ENCODE results near the gene OPRL1.

DNA sequence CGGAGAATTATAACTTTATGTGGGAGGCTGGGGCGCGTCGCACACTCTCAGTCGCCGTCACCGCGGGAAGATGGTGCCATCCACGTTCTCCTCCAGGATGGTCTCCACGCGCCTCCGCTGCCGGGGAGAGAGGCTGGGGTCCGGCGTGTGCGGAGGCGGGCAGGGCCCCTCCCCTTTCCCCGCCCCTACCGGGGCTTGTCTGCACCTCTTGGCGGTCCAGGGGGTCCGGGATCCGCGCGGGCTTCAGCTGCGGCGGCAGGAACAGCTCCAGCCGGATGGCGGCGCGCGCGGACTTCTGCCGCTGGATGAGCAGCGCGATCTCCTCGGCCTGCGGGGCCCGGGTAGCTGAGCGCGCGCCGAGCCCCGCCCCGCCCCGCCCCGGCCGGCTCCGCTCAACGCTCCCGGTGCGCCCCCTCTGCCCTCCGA, 3.5 kb downstream of the OPRL1 start:
- TF ChIP-seq EZH2phosphoT487 (conservative IDR thresholded peaks at IDR 0.05; ENCODE audit: low read length): no peak
- TF ChIP-seq, protein P1, sequence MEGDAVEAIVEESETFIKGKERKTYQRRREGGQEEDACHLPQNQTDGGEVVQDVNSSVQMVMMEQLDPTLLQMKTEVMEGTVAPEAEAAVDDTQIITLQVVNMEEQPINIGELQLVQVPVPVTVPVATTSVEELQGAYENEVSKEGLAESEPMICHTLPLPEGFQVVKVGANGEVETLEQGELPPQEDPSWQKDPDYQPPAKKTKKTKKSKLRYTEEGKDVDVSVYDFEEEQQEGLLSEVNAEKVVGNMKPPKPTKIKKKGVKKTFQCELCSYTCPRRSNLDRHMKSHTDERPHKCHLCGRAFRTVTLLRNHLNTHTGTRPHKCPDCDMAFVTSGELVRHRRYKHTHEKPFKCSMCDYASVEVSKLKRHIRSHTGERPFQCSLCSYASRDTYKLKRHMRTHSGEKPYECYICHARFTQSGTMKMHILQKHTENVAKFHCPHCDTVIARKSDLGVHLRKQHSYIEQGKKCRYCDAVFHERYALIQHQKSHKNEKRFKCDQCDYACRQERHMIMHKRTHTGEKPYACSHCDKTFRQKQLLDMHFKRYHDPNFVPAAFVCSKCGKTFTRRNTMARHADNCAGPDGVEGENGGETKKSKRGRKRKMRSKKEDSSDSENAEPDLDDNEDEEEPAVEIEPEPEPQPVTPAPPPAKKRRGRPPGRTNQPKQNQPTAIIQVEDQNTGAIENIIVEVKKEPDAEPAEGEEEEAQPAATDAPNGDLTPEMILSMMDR (IDR thresholded peaks at IDR 0.05; ENCODE audit: insufficient read depth, low read length, poor library complexity, severe bottlenecking): peak; percentile 32
